Loucy (cell line): Measurements from ENCODE around the gene SRSF8.

Experiments used
- H2AFZ ChIP-seq: fragments of 200-600 bp; sonication (generic); 2 replicates; pipeline ENCODE4 v1.6.0; 2016; ENCODE audit warnings: antibody characterized with exemption, mild to moderate bottlenecking, low read length, moderate library complexity
- H3F3A ChIP-seq: fragments of 200-600 bp; 2 replicates; pipeline ENCODE4 v1.6.0; 2016; ENCODE audit warnings: antibody characterized with exemption, low read depth, mild to moderate bottlenecking
- H3K27me3 ChIP-seq: fragments of 200-600 bp; sonication (generic); 2 replicates; pipeline ENCODE4 v1.6.1; 2014; ENCODE audit warnings: low read length, mild to moderate bottlenecking; ENCODE audit not compliant: insufficient read depth, poor library complexity, severe bottlenecking
- H3K36me3 ChIP-seq: fragments of 200-600 bp; sonication (generic); 2 replicates; pipeline ENCODE4 v1.6.1; 2016; ENCODE audit warnings: low read length; ENCODE audit not compliant: insufficient read depth
- H3K4me1 ChIP-seq: fragments of 200-600 bp; sonication (generic); 2 replicates; pipeline ENCODE4 v1.5.1; 2014; ENCODE audit warnings: low read length, mild to moderate bottlenecking; ENCODE audit not compliant: insufficient read depth, poor library complexity, severe bottlenecking
- H3K4me2 ChIP-seq: fragments of 200-600 bp; sonication (generic); 2 replicates; pipeline ENCODE4 v1.6.0; 2014; ENCODE audit warnings: antibody characterized with exemption, low read length, low read depth, mild to moderate bottlenecking; ENCODE audit not compliant: poor library complexity, severe bottlenecking
- H3K4me3 ChIP-seq: fragments of 200-600 bp; sonication (generic); 2 replicates; pipeline ENCODE4 v1.5.1; 2014; ENCODE audit warnings: low read length, mild to moderate bottlenecking, mixed read lengths; ENCODE audit not compliant: poor library complexity, severe bottlenecking
- H3K79me2 ChIP-seq: fragments of 200-600 bp; sonication (generic); 2 replicates; pipeline ENCODE4 v1.6.1; 2014; ENCODE audit warnings: low read length; ENCODE audit not compliant: insufficient read depth
- H3K9ac ChIP-seq: fragments of 200-600 bp; sonication (generic); 2 replicates; pipeline ENCODE4 v1.6.0; 2014; ENCODE audit warnings: mild to moderate bottlenecking, low read depth, low read length, moderate library complexity; ENCODE audit not compliant: poor library complexity, severe bottlenecking
- H3K9me2 ChIP-seq: fragments of 200-600 bp; sonication (generic); replicated peaks from 2 replicates; pipeline ENCODE4 v1.6.1; 2016; ENCODE audit warnings: low read depth, low read length, mixed read lengths
- H3K9me3 ChIP-seq: fragments of 200-600 bp; sonication (generic); 2 replicates; pipeline ENCODE4 v1.6.1; 2014; ENCODE audit warnings: mild to moderate bottlenecking, antibody characterized with exemption, low read length, low read depth; ENCODE audit not compliant: insufficient read depth
- H4K20me1 ChIP-seq: fragments of 200-600 bp; sonication (generic); 2 replicates; pipeline ENCODE4 v1.6.0; 2014; ENCODE audit warnings: antibody characterized with exemption, low read length, mild to moderate bottlenecking; ENCODE audit not compliant: insufficient read depth, poor library complexity, severe bottlenecking
- EZH2phosphoT487 ChIP-seq: fragments of 200-600 bp; IDR thresholded peaks from 2 replicates; pipeline ENCODE4 v1.6.1; 2018; ENCODE audit warnings: antibody characterized with exemption, mild to moderate bottlenecking, moderate library complexity, borderline replicate concordance
- TF ChIP-seq, protein P1 (sequence below): fragments of 200-600 bp; sonication (generic); conservative IDR thresholded peaks from 2 replicates; pipeline ENCODE4 v1.5.1; 2014; ENCODE audit warnings: mild to moderate bottlenecking, antibody characterized with exemption, low read length

Gene SRSF8

GRCh38 chr11:95078526-95078925, 11.8 kb downstream of the SRSF8 start:
- Histone ChIP-seq H3K9me3 (no peaks in the 10 kb centered on the region), H3K9ac (no peak overlapping the region), H3K79me2 (no peaks in the 10 kb centered on the region), H3K9me2 (no peaks in the 10 kb centered on the region), H3K4me1 (peaks cover 76% of the 10 kb centered on the region), H4K20me1 (no peaks in the 10 kb centered on the region), H3F3A (peaks cover 9% of the 10 kb centered on the region), H2AFZ (no peak overlapping the region), H3K36me3 (no peaks in the 10 kb centered on the region), H3K27me3 (no peaks in the 10 kb centered on the region), H3K4me2 (peak overlapping the region; percentile 1), H3K4me3 (no peak overlapping the region)
- TF ChIP-seq EZH2phosphoT487 = no peak
- TF ChIP-seq, protein P1, sequence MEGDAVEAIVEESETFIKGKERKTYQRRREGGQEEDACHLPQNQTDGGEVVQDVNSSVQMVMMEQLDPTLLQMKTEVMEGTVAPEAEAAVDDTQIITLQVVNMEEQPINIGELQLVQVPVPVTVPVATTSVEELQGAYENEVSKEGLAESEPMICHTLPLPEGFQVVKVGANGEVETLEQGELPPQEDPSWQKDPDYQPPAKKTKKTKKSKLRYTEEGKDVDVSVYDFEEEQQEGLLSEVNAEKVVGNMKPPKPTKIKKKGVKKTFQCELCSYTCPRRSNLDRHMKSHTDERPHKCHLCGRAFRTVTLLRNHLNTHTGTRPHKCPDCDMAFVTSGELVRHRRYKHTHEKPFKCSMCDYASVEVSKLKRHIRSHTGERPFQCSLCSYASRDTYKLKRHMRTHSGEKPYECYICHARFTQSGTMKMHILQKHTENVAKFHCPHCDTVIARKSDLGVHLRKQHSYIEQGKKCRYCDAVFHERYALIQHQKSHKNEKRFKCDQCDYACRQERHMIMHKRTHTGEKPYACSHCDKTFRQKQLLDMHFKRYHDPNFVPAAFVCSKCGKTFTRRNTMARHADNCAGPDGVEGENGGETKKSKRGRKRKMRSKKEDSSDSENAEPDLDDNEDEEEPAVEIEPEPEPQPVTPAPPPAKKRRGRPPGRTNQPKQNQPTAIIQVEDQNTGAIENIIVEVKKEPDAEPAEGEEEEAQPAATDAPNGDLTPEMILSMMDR = no peak

- no peaks in the 10 kb centered on the region for H4K20me1 ChIP-seq
- peak overlapping the region; percentile 59 for H3K9ac ChIP-seq
- H3K4me1 ChIP-seq = peaks cover 75% of the 10 kb centered on the region
- no peaks in the 10 kb centered on the region for H3K27me3 ChIP-seq
- H3K4me2 ChIP-seq = peak overlapping the region; percentile 51
- no peaks in the 10 kb centered on the region for H3K9me2 ChIP-seq
- H2AFZ ChIP-seq = peak overlapping the region; percentile 79
- peak overlapping the region; percentile 18 for H3K4me3 ChIP-seq
- peaks cover 9% of the 10 kb centered on the region for H3F3A ChIP-seq
- H3K36me3 ChIP-seq = no peaks in the 10 kb centered on the region
- H3K9me3 ChIP-seq = no peaks in the 10 kb centered on the region
- TF ChIP-seq, protein P1 = no peak
- no peak for TF ChIP-seq EZH2phosphoT487
- H3K79me2 ChIP-seq = no peaks in the 10 kb centered on the region
These were observed 14.3 kb downstream of the SRSF8 start for GRCh38 chr11:95081010-95081409.

GRCh38 chr11:95081412-95081811, 14.7 kb downstream of the SRSF8 start:
- TF ChIP-seq, protein P1 = no peak
- no peak for TF ChIP-seq EZH2phosphoT487
- no peaks in the 10 kb centered on the region for H4K20me1 ChIP-seq
- H3K4me2 ChIP-seq = peak overlapping the region; percentile 51
- H3K9me3 ChIP-seq = no peaks in the 10 kb centered on the region
- peaks cover 71% of the 10 kb centered on the region for H3K4me1 ChIP-seq
- no peaks in the 10 kb centered on the region for H3K79me2 ChIP-seq
- H2AFZ ChIP-seq = peak overlapping the region; percentile 79
- no peaks in the 10 kb centered on the region for H3K27me3 ChIP-seq
- peak overlapping the region; percentile 18 for H3K4me3 ChIP-seq
- no peaks in the 10 kb centered on the region for H3K36me3 ChIP-seq
- H3K9me2 ChIP-seq = no peaks in the 10 kb centered on the region
- H3F3A ChIP-seq = peaks cover 9% of the 10 kb centered on the region
- peak overlapping the region; percentile 59 for H3K9ac ChIP-seq
